Stimulated activated CD4-positive, alpha-beta T cell treated with anti-CD3 and anti-CD28 coated beads, Interleukin-4, amount 100 ng/mL, for 48 hours (primary cell): ENCODE measurements around the gene TTC1.
"Not testable (repeated sequence)": the region's sequence is repeated elsewhere in the genome, so short reads cannot be mapped to it uniquely, and the experiment has no call there.

Experiments used
- DNase-seq, 2 donors: peaks; one replicate each; pipeline ENCODE4 v3.0.0-alpha.2; 2020; ENCODE audit warnings: low read depth in 2 of 2

TTC1 gene

DNA sequence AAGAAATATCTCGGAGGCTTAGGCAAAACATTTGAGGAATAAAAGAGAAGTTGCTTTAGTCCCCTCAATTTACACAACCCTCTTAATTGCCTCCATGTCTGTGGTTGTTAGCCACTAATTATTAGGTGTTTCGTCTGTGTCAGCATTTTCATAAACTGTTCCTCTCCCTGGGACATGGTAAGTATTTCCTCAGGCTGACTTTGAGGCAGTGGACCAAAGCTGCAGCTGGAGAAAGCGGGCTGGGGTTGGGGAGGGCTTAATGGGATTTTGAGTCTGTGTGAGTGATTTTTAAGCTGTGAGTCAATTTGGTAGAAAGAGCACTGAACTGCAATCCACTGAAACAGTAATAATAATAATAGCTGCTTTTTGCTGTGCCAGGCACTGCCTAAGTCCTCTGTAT is 13.0 kb upstream of the TTC1 start:
- DNase-seq = no peak

DNA sequence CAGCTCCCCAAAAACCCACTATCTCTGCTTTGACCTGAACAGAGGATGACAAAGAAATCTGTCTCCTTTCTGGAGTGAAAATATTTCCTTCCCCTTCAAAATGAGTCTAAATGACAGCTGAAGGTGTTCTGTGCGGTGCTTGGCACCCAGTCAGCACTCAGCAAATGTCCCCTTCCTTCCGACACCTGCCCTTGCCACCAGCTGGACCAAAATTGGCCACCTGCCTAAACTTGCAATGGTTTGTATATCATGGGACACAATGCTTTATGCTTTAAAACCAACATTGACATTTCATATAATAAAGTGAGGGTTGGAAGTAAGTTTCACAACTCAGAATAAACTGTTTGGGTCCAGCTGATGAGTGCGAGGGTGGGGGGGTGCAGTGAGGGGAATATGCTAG is 7.5 kb upstream of the TTC1 start:
- DNase-seq = no peak

DNA sequence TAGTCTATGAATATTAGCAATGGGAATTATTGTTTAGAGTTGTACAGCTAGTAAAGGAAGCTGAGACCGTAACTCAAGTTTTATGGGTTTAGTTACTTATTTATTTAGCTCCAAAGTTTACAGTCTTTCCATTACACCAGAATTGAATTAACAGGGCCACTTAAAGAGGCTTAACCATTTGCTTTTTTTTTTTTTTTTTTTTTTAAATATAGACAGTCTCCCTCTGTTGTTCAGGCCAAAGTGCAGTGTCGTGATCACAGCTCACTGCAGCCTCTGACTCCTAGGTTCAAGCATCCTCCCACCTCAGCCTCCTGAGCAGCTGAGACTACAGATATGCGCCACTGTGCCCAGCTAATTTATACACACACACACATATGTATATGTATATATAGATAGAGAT is 1.4 kb upstream of the TTC1 start:
- no peak for DNase-seq

DNA sequence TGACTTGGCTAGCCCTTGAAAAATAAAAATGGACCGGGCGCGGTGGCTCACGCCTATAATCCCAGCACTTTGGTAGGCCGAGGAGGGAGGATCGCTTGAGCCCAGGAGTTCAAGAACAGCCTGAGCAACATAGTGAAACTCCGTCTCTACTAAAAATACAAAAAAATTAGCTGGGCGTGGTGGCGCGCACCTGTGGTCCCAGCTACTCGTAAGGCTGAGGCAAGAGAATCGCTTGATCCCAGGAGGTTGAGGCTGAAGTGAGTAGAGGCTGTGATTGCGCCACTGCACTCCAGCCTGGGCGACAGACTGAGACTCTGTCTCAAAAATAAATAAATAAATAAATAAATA is 436 bp upstream of the TTC1 start:
- not testable (repeated sequence) for DNase-seq

DNA sequence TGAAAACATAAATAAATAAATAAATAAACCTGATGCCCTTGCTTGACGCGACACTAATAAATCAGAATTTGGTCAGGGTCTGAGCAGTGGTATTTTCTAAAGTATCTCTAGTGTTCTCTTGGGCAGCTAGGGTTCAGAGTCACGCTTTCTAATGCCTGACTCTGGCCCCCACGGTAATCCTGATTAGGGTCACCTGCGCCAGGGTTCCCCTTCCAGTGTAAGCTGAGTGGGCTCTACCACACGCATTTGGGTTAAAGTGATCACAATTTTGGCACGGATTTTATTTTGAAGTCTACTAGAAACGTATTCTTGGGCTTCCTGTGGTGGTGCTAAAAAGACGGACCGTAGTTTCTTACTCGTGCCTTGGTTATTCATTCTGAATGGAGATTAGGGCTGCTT is 651 bp downstream of the TTC1 start:
- DNase-seq = no peak

DNA sequence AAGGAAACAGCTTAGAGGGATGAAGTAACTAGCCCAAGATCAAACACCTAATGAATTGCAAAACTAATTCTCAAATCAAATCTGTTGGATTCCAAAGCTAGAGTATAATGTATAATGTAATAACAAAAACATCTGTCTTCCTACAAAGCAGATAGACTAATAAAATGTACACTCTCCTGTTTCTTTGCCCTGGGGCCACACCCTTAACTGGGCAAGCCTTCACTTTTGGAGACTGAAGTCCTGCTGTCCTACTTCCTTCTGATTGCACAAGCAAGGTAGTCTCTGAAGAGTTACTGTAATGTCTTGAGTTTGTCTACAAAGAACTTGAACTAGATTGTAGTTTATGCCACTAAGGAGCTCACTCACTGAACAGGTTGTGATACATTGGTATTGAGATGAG is 2.5 kb downstream of the TTC1 start:
- DNase-seq = no peak

DNA sequence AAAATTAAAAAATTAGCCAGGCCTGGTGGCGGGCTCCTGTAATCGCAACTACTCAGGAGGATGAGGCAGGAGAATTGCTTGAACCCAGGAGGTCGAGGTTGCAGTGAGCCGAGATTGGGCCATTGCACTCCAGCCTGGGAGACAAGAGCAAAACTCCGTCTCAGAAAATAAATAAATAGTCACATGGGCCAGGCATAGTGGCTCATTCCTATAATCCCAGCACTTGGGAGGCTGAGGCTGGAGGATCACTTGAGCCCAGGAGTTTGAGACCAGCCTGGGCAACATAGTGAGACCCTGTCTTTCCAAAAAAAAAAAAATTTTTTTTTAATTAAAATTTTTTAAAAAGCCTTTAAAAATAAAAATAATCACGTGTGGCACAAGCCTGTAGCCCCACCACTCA is 5.3 kb downstream of the TTC1 start:
- not testable (repeated sequence) for DNase-seq

DNA sequence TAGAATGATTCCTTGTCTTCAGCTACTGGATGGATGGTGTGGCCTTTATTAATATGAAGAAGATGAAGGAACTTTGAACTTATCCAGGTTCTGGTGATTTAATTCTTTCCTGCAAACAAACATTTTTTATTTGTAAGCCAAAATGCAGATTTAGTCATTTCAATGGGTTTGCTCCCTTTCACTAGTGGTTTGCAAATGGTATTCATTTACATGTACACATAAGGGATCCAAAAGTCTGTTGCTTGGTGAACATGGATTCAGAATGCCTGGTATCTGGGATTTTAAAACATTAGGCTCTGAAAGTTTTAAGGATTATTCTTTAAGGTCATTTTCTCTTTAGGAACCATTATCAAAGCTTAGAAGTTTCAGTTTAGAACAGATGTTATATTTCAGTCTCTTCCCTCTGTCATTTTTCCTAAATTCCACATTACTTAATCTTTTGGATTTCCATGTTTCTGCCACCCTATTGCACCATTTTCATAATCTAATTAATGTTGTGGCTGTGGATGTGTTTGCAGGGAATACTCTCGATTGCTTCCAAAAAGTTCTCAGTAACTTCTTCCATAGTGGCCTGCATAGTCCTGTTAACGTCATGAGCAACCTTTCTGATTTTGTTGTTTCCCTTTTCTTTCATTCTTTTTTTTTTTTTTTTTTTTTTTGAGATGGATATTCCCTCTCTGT is 10.1 kb downstream of the TTC1 start:
- no peak for DNase-seq

DNA sequence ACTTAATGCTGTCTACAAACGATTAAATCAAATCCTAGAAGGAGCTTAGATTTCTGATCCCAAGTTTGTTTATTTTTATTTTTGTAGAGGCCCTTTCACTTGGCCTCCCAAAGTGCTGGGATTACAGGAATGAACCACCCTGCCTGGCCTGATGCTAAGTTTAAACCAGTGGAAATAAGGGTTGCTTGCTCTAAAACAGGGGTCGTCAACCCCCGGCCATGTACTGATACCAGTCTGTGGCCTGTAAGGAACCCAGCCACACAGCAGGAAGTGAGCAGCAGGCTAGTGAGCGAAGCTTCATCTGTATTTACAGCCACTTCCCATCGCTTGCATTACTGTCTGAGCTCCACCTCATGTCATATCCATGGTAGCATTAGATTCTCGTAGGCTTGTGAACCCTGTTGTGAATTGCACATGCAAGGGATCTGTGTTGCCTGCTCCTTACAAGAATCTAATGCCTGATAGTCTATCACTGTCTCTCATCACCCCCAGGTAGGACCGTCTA is 11.4 kb downstream of the TTC1 start:
- DNase-seq = no peak

DNA sequence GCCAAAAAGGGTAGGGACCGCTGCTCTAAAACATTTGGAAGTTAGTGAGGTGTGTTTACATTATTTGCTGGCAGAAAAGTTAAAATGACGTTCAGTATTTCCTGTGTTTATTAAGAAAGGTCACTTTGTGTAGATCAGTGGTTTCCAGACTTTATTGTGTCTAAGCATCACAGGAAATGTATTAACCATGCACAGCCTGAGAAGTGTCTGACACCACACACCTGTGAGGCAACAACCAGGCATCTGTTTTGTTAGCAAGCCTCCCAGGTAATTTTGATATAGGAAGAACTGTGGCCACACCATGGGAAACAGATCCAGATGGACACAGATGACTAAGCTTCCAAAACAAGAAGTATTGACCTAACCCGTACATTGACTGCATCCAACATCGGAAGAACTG is 12.0 kb downstream of the TTC1 start:
- no peak for DNase-seq

DNA sequence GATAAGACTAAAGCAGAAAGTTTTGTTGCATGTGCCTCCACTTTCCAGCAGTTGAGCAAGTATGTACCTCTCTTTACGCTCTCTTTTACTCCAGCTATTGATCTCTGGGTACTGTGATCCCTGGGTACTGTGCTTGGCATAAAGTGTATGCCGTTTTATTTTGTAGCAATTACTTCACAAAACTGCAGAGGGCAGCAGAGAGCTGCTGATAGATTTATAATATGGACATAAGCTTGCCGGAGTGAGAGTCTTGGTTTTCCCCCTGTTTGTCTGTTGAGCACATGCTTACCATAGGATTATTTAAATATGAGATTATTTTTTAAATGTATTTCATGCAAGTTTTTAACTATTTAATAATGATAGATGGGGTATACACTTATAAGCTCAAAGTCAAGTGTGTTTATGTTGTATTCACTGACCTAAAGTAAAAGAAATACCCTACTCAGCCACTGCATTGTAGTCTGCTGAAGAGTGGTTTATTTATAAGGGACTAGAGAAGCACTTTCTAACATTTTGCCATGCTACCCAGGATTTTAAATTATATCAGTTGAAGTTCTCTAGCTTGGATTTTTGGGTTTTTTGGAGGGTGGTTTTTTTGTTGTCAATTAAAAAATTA is 13.0 kb downstream of the TTC1 start:
- DNase-seq = peak; percentile 22

DNA sequence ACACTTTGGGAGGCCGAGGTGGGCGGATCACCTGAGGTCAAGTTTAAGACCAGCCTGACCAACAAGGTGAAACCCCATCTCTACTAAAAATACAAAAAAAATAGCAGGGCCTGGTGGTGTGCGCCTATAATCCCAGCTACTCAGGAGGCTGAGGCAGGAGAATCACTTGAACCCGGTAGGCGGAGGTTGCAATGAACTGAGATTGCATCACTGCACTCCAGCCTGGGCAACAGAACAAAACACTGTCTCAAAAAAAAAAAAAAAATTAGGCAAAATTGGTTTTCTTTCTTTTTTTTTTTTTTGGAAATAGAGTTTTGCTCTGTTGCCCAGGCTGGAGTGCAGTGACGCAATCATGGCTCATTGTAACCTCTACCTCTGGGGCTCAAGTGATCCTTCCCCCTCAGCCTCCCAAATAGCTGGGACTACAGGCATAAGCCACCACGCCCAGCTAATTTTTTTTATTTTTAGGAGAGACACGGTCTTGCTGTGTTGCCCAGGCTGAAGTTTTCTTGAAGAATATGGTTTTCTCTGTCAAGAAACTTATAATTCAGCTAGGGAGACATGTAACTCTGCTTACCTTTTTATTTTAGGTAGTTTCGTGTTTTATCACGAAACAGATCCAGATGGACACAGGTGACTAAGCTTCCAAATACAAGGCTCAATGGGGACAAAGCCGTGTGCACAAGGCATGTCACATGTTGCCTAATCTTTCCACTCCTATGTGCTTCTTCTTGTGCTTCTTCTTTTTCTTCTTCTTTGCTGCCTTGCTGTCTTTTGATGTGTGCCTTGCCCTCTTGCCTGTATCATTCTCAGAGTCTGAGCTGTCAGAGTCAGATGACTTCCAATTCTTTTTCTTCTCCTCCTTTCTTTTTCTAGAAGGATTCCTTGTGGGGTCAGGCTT is 14.3 kb downstream of the TTC1 start:
- DNase-seq = no peak

DNA sequence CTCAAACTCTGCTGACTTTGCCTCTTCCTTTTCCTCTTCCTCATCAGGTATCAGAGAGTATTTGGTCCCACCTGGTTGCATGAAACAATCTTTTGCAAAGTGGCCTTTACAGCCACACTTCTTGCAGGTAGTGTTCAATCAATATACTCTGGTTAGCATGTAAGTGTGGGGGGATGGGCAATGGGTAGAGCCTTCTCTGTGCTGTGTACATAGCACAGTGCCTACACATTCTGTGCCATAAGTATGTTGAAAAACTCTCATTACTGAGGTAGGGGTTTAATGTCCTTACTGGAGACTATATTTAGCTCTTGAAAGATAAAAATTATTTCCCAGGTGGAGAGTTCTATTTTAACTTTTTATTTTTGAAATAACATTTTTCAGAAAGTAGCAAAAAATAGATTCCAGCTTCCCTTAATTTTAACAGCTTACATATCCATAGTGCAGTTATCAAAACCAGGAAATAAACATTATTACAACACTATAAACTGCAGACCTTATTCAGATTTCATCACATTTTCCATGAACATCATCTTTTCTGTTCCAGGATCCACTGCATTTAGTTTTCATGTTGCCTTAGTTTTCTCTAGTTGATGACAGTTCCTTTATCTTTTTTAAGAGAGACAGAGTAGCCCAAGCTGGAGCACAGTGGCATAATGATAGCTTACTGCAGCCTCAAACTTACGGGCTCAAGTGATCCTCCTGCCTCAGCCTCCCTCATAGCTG is 15.1 kb downstream of the TTC1 start:
- no peak for DNase-seq

DNA sequence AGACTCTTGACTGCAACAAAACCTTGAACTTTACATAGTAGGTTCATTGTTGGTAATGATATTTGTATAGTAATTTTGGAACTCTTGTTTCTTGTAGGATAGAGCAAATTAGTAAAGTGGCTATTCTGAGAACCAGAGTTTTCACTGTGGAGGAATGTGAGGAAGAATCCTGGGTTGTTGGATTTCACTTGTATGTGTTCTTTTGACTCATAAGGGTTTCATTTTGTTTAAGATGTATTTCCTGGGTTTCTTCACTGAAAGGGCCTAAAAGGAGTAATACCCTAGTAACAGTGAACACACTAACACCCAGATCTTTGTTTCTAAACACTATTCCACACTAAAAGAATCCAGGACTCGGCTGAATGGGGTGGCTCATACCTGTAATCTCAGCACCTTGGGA is 20.1 kb downstream of the TTC1 start:
- DNase-seq = no peak

DNA sequence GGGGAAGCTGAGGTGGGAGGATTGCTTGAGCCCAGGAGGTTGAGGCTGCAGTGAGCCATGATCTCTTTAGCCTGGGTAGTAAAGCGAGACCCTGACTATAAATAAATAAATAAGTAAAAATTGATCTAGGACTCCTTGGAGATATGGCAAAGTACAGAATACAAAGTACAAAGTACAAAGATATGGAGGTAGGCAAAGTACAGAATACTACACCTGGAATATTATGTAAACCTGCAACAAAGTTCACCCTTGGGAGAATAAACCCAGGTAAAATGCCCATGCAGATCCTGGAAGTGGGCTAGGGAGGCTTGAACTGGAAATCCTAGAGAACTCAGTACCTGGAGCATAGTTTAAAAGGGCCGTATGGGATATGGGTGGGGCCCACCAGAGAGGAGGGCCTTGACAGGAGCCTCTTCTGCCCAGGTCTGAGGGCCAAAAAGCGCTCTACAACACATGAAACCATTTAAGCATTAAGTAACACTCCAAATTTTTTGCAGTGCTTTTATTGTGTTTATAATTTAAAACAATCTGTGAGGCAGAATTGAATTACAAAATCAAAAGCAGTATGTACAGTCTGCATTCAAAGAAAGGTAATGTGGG is 20.7 kb downstream of the TTC1 start:
- DNase-seq = no peak

DNA sequence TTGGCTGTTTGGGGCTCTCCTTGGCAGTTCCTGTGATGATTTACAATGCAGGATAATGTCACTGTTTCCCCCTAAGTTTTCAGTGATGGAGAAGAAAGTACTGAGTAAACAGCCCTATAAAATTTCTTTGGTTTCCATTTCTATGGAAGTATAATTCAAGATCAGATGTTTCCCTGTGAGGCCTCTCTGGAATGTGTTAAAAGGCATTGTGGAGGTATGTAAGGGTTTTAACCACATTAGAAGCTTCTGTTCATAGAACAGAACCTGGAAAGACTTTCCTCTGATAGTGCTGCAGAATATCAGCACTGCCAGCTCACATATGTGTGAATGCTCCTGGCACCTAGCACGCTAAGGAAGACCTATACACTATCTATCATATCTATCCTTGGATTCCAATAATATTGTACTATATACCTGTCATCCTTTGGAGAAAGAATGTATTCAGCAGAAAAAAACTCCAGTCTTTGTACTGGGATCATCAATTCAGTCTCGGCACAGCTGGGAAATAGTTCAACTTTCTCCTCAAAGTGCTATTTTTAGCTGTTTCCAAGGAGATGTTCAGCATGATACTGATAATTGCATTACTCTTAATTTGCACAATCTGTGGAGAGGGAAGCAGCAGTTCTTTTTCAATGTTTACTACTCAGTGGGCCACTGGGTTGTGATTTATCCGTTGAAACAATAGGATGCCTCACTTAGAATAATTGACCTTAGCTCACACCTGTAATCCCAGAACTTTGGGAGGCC is 21.9 kb downstream of the TTC1 start:
- DNase-seq = no peak

DNA sequence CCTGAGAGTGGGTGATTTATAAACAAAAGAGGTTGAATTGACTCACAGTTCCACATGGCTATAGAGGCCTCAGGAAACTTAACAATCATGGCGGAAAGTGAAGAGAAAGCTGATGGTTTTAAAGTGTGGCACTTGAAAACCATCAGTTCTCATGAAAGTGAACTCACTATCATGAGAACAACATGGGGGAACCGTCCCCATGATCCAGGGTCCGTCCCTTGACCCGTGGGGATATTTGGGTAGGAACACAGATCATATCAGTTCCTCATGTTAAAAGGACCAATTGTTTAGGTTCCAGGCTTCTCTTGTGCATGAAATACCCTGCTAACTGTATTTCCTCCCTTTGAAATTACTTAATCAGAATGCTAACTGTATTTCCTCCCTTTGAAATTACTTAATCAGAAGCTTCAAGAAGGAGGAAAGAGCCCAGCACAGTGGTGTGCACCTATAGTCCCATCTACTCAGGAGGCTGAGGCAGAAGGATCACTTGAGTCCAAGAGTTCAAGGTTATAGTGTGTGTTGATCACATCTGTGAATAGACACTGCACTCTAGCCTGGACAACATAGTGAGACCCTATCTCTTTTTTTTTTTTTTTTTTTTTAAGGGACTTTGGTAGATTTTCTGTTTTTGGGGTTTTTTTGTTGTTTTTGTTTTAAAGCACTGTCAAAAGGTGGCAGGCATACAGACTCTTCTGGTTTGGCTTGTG is 24.8 kb downstream of the TTC1 start:
- DNase-seq = no peak

DNA sequence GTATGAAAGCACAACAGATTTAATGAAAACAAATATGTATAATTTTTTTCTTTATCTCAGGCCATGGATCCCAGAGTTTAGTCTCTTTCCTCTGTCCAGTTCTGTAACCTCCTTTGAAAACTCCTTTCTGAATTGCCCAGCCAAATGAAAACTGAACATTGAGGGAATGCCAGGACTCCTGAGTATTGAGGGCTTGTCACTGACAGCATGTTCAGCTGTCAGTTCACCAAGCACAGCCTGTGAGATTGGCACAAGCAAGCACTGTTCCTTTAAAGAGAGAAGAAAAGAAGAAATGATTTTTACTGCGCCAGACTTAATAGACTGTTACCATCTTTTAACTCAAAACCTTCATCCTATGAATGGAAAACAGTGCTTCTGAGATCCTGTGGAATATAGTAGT is 27.3 kb downstream of the TTC1 start:
- no peak for DNase-seq

DNA sequence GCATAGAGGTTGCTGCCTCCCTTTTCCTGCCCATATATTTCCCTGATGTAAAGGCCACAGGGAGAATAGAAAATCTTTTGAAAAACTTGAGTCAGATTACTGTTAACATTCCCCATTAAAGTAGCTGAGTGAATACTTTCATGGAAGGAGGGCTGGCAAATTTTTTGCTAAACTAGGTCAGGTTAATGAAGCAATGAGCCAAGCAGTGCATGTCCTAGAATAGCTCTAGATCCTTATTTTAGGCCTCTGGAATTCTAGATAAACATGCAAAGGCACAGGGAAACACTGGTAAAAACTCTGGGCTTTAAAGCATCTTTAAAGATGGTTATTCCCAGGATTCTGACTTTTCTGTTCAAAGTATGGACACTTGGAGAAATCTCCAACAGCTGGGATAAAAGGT is 27.9 kb downstream of the TTC1 start:
- DNase-seq = no peak

DNA sequence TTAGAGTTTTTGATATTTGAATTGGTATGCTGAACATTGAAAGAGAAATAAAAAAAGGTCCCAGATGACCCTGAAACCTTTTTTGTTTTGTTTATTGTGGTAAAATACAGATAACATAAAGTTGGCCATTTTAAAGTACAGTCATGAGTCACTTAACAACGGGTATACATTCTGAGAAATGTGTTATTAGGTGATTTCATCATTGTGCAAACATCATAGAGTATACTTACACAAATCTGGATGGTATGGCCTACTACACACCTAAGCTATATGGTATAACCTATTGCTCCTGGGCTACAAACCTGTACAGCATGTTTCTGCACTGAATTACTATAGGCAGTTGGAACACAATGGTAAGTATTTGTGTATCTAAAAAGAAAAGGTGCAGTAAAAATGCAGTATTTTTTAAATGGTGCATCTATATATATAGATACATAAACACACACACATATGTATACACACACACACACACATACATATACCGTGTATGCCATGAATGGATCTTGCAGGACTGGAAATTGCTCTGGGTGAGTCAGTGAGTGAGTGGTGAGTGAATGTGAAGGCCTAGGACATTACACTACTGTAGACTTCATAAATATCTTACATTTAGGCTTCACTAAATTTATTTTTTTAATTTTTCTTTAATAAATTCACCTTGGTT is 31.0 kb downstream of the TTC1 start:
- DNase-seq = no peak
